A673 (cell line): ENCODE data around the gene CCDC92.

Source experiments
- CTCF ChIP-seq: fragments of 300-800, 200-600 bp; sonication (generic); conservative IDR thresholded peaks from 2 replicates; pipeline ENCODE4 v1.5.1; 2017; ENCODE audit warnings: low read depth, mild to moderate bottlenecking, antibody characterized with exemption, low read length, moderate library complexity, mixed read lengths
- EZH2 ChIP-seq: fragments of 200-600 bp; sonication (generic); IDR thresholded peaks from 2 replicates; pipeline ENCODE4 v1.6.1; 2017; ENCODE audit warnings: borderline replicate concordance, low read depth, mild to moderate bottlenecking, mixed read lengths, antibody characterized with exemption, low read length; ENCODE audit not compliant: poor library complexity, severe bottlenecking

- TF ChIP-seq CTCF (no peak), EZH2 (no peak)
These were observed 17.9 kb upstream of the CCDC92 start for GRCh38 chr12:123990511-123990910.
